Measurements from ENCODE around the gene ILK. TPM values are rescaled to one million over a fixed set of nuclear protein-coding genes. Genes with fewer than 3 reads are reported as not detected.

ILK gene
- total RNA-seq, 1 experiment from 2014 or later, result 69.7 TPM

GRCh38 chr11:6572215-6572614 is 31.4 kb upstream of the ILK start:
- no peak overlapping the region for H3K4me2 ChIP-seq
- no peaks in the 10 kb centered on the region for H3K79me2 ChIP-seq (ENCODE audit: low read depth)
- BruUV-seq (replicated peaks), result no TSS peak
- H3K36me3 ChIP-seq (ENCODE audit: low read depth), result no peaks in the 10 kb centered on the region
- no peaks in the 10 kb centered on the region for H3F3A ChIP-seq (ENCODE audit: insufficient read depth, low read depth)
- ChIA-PET POLR2A (ENCODE audit: unreplicated experiment) (no interaction called here), CTCF (no interaction called here)
- intact Hi-C loops (cut with micrococcal nuclease; ENCODE audit: unreplicated experiment), result no loop called here
- no peaks in the 10 kb centered on the region for H3K27me3 ChIP-seq (ENCODE audit: insufficient read depth, low read depth)
- no peaks in the 10 kb centered on the region for H3K9me3 ChIP-seq (ENCODE audit: insufficient read depth, low read depth)
- no peak overlapping the region for H2AFZ ChIP-seq
- H4K20me1 ChIP-seq (ENCODE audit: insufficient read depth), result no peaks in the 10 kb centered on the region
- no peak overlapping the region for H3K4me3 ChIP-seq
- H3K4me1 ChIP-seq (replicated peaks; ENCODE audit: insufficient read depth), result no peaks in the 10 kb centered on the region
- no peak overlapping the region for H3K27ac ChIP-seq
- DNase-seq, result no peak
- no peak for TF ChIP-seq EZH2 (IDR thresholded peaks at IDR 0.05; ENCODE audit: low read depth)
- TF ChIP-seq, protein P1, sequence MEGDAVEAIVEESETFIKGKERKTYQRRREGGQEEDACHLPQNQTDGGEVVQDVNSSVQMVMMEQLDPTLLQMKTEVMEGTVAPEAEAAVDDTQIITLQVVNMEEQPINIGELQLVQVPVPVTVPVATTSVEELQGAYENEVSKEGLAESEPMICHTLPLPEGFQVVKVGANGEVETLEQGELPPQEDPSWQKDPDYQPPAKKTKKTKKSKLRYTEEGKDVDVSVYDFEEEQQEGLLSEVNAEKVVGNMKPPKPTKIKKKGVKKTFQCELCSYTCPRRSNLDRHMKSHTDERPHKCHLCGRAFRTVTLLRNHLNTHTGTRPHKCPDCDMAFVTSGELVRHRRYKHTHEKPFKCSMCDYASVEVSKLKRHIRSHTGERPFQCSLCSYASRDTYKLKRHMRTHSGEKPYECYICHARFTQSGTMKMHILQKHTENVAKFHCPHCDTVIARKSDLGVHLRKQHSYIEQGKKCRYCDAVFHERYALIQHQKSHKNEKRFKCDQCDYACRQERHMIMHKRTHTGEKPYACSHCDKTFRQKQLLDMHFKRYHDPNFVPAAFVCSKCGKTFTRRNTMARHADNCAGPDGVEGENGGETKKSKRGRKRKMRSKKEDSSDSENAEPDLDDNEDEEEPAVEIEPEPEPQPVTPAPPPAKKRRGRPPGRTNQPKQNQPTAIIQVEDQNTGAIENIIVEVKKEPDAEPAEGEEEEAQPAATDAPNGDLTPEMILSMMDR (conservative IDR thresholded peaks at IDR 0.05), result no peak
- H3K9me2 ChIP-seq (ENCODE audit: insufficient read depth), result no peaks in the 10 kb centered on the region

GRCh38 chr11:6574816-6575715 is 28.5 kb upstream of the ILK start:
- intact Hi-C loops (cut with micrococcal nuclease; ENCODE audit: unreplicated experiment), result no loop called here
- Histone ChIP-seq H4K20me1 (ENCODE audit: insufficient read depth) (no peaks in the 10 kb centered on the region), H3F3A (ENCODE audit: insufficient read depth, low read depth) (no peaks in the 10 kb centered on the region), H3K27me3 (ENCODE audit: insufficient read depth, low read depth) (no peaks in the 10 kb centered on the region), H3K9me2 (ENCODE audit: insufficient read depth) (no peaks in the 10 kb centered on the region), H3K4me2 (no peak overlapping the region), H3K36me3 (ENCODE audit: low read depth) (no peaks in the 10 kb centered on the region), H3K4me3 (no peak overlapping the region), H3K4me1 (replicated peaks; ENCODE audit: insufficient read depth) (no peaks in the 10 kb centered on the region), H2AFZ (no peak overlapping the region), H3K27ac (no peak overlapping the region), H3K79me2 (ENCODE audit: low read depth) (no peaks in the 10 kb centered on the region), H3K9me3 (ENCODE audit: insufficient read depth, low read depth) (no peaks in the 10 kb centered on the region)
- ChIA-PET CTCF (no interaction called here), POLR2A (ENCODE audit: unreplicated experiment) (no interaction called here)
- DNase-seq, result no peak
- BruUV-seq (replicated peaks), result no TSS peak
- TF ChIP-seq, protein P1 (conservative IDR thresholded peaks at IDR 0.05), result no peak
- no peak for TF ChIP-seq EZH2 (IDR thresholded peaks at IDR 0.05; ENCODE audit: low read depth)

DNA sequence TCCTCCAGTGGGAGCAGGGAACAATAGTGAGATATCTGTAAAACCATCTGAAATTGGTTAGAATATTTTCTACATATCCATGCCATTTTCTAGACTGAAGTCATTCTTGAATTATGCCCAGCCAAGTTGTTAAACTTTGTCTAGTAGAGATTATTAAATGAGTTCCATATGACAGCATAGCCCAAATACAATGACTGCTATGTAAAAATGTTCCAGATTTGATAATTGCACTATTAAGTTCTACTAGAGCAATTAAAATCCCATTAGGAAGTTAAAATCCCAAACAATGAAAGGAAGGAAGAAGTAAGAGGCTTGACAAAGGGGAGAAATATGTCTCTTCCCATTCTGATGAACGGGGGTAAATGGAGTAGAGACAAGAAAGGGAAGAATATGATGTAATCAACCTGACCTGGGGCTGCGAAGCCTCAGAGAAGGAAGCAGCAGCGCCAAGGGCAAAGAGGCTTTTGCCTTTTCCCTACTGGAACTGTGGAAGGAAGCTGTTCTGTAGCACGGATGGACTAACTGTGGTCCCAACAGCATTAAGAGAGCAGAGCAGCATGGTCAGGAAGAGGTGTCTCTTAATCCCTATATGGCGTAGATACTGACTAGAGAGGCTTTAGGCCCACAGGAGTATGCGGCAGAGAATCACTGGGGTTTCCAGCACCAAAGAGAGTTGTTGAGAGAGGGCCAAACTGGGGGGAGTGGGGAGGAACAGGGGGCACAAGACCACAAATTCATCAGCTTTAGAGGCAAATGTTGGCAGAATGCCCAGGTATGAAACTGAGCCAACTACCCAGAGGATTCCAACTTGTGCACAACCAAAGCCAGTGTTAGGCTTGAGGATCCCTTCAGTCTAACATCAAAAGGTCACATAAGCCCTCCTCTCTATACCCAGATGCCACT is 26.9 kb upstream of the ILK start:
- no peak overlapping the region for H2AFZ ChIP-seq
- no peaks in the 10 kb centered on the region for H4K20me1 ChIP-seq (ENCODE audit: insufficient read depth)
- POLR2A ChIA-PET (ENCODE audit: unreplicated experiment), result no interaction called here
- DNase-seq, result no peak
- H3K4me1 ChIP-seq (replicated peaks; ENCODE audit: insufficient read depth), result no peaks in the 10 kb centered on the region
- no peak overlapping the region for H3K4me2 ChIP-seq
- H3K27me3 ChIP-seq (ENCODE audit: insufficient read depth, low read depth), result no peaks in the 10 kb centered on the region
- no peak for TF ChIP-seq EZH2 (IDR thresholded peaks at IDR 0.05; ENCODE audit: low read depth)
- TF ChIP-seq, protein P1 (conservative IDR thresholded peaks at IDR 0.05), result no peak
- no peaks in the 10 kb centered on the region for H3K9me2 ChIP-seq (ENCODE audit: insufficient read depth)
- H3K27ac ChIP-seq, result no peak overlapping the region
- H3K9me3 ChIP-seq (ENCODE audit: insufficient read depth, low read depth), result no peaks in the 10 kb centered on the region
- H3K4me3 ChIP-seq, result no peak overlapping the region
- H3K36me3 ChIP-seq (ENCODE audit: low read depth), result no peaks in the 10 kb centered on the region
- H3K79me2 ChIP-seq (ENCODE audit: low read depth), result no peaks in the 10 kb centered on the region
- no TSS peak for BruUV-seq (replicated peaks)
- no peaks in the 10 kb centered on the region for H3F3A ChIP-seq (ENCODE audit: insufficient read depth, low read depth)
- CTCF ChIA-PET, result no interaction called here
- intact Hi-C loops (cut with micrococcal nuclease; ENCODE audit: unreplicated experiment), result no loop called here

All from PC-9 (cell line).